Nephron (organoid): ENCODE results near the gene FMR1.

Source experiments
- H3K27ac Mint-ChIP-seq, 3 experiments: 2 replicates each; pipeline ENCODE4 v1.8.0; 2020; ENCODE audit warnings: mixed read lengths in 3 of 3, mild to moderate bottlenecking in 2 of 3, moderate library complexity in 1 of 3
- H3K27me3 Mint-ChIP-seq: 2 replicates; pipeline ENCODE4 v1.8.0; 2021; ENCODE audit warnings: low read depth, mild to moderate bottlenecking, moderate library complexity, mixed read lengths
- H3K36me3 Mint-ChIP-seq: 2 replicates; pipeline ENCODE4 v1.8.0; 2020; ENCODE audit warnings: low read depth, mixed read lengths
- H3K4me1 Mint-ChIP-seq: 2 replicates; pipeline ENCODE4 v1.8.0; 2020; ENCODE audit warnings: mixed read lengths
- H3K4me3 Mint-ChIP-seq, 3 experiments: 2 replicates each; pipeline ENCODE4 v1.8.0; 2020; ENCODE audit warnings: mild to moderate bottlenecking in 3 of 3, mixed read lengths in 3 of 3, moderate library complexity in 2 of 3
- H3K9me3 Mint-ChIP-seq: 2 replicates; pipeline ENCODE4 v1.8.0; 2020; ENCODE audit warnings: mixed read lengths
- CTCF ChIP-seq, 3 experiments: fragments of 200-600 bp; sonication (generic); IDR thresholded peaks; one replicate each; pipeline ENCODE4 v1.5.0; 2021; ENCODE audit warnings: antibody characterized with exemption in 3 of 3; ENCODE audit not compliant: unreplicated experiment in 3 of 3

The FMR1 gene

GRCh38 chrX:147910607-147911006, 1.1 kb upstream of the FMR1 start:
- TF ChIP-seq CTCF (IDR thresholded peaks at IDR 0.05; ENCODE audit: unreplicated experiment in 3 of 3): no peak
- Mint-ChIP-seq H3K27me3 (no peaks in the 10 kb centered on the region), H3K27ac (peak overlapping the region in 2 of 3 experiments; percentile 96 to 97), H3K4me3 (peak overlapping the region; percentile 78 to 84 (median 82)), H3K9me3 (no peaks in the 10 kb centered on the region), H3K4me1 (peaks cover 21% of the 10 kb centered on the region), H3K36me3 (no peaks in the 10 kb centered on the region)

- peaks cover 37% of the 10 kb centered on the region for H3K4me1 Mint-ChIP-seq
- H3K27me3 Mint-ChIP-seq: no peaks in the 10 kb centered on the region
- peak overlapping the region; percentile 97 to 99 (median 99) for H3K4me3 Mint-ChIP-seq
- H3K36me3 Mint-ChIP-seq: no peaks in the 10 kb centered on the region
- TF ChIP-seq CTCF (IDR thresholded peaks at IDR 0.05; ENCODE audit: unreplicated experiment in 3 of 3): no peak
- H3K27ac Mint-ChIP-seq: peak overlapping the region; percentile 87 to 97 (median 97)
- no peaks in the 10 kb centered on the region for H3K9me3 Mint-ChIP-seq
Measured at GRCh38 chrX:147912093-147912801, 528 bp downstream of the FMR1 start.

- Mint-ChIP-seq H3K9me3 (no peaks in the 10 kb centered on the region), H3K4me3 (peak overlapping the region; percentile 97 to 99 (median 99)), H3K27ac (peak overlapping the region; percentile 32 to 97 (median 97)), H3K36me3 (peaks cover 4% of the 10 kb centered on the region), H3K4me1 (peaks cover 40% of the 10 kb centered on the region), H3K27me3 (no peaks in the 10 kb centered on the region)
- TF ChIP-seq CTCF (IDR thresholded peaks at IDR 0.05; ENCODE audit: unreplicated experiment in 3 of 3): no peak
Measured at GRCh38 chrX:147913570-147913969, 1.9 kb downstream of the FMR1 start.

- peaks cover 4% of the 10 kb centered on the region for H3K36me3 Mint-ChIP-seq
- H3K27ac Mint-ChIP-seq: peak overlapping the region; percentile 32 to 97 (median 97)
- H3K27me3 Mint-ChIP-seq: no peaks in the 10 kb centered on the region
- peaks cover 40% of the 10 kb centered on the region for H3K4me1 Mint-ChIP-seq
- H3K9me3 Mint-ChIP-seq: no peaks in the 10 kb centered on the region
- TF ChIP-seq CTCF (IDR thresholded peaks at IDR 0.05; ENCODE audit: unreplicated experiment in 3 of 3): no peak
- peak overlapping the region; percentile 97 to 99 (median 99) for H3K4me3 Mint-ChIP-seq
Measured at GRCh38 chrX:147914591-147914990, 2.9 kb downstream of the FMR1 start.

DNA sequence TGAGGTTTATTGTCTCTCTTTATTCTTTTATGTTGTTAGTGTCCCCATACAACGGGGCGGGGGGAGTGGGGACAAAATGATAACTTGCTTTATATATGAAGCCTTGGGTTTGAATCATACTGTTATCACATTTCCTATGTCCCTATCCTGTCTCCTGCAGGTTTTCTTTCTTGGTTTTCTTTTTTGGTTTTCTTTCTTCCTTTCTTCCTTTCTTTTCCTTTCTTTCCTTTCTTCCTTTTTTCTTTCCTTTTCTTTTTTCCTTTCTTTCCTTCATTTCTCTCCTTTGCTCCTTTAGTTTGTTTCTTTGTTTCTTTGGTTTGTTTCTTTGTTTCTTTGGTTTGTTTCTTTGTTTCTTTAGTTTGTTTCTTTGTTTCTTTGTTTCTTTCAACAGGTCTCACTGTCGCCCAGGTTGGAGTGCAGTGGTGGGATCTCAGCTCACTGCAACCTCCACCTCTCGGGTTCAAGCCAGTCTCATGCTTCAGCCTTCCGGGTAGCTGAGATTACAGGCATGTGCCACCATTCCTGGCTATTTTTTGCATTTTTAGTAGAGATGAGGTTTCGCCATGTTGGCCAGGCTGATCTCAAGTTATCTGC, 4.8 kb downstream of the FMR1 start:
- Mint-ChIP-seq H3K27ac (peak overlapping the region in 2 of 3 experiments; percentile 39 to 53), H3K9me3 (no peaks in the 10 kb centered on the region), H3K4me1 (peaks cover 49% of the 10 kb centered on the region), H3K36me3 (peaks cover 4% of the 10 kb centered on the region), H3K4me3 (peak overlapping the region; percentile 34 to 55 (median 37)), H3K27me3 (no peaks in the 10 kb centered on the region)
- no peak for TF ChIP-seq CTCF (IDR thresholded peaks at IDR 0.05; ENCODE audit: unreplicated experiment in 3 of 3)
